K562 (cell line): ENCODE data around the gene TIMM17A. TPM values are rescaled to one million over a fixed set of nuclear protein-coding genes. Genes with fewer than 3 reads are reported as not detected.

ENCODE experiments used
- CREB3 ChIP-seq: fragments of 450-650 bp; conservative IDR thresholded peaks from 2 replicates; pipeline ENCODE4 v1.6.1; 2016; ENCODE audit warnings: missing genetic modification characterization, low read depth, mild to moderate bottlenecking, missing compliant biosample characterization, moderate library complexity
- SRSF9 ChIP-seq: fragments of 200-400 bp; formaldehyde crosslinking; IDR thresholded peaks from 2 replicates; pipeline ENCODE4 v1.6.1; 2017; ENCODE audit warnings: low read depth, low read length, borderline replicate concordance
- U2AF2 ChIP-seq: fragments of 200-400 bp; formaldehyde crosslinking; optimal IDR thresholded peaks from 2 replicates; pipeline ENCODE3; 2017; ENCODE audit warnings: low read depth, mild to moderate bottlenecking, low read length
- ZNF76 ChIP-seq: fragments of 250-450 bp; sonication (Bioruptor Pico); IDR thresholded peaks from 2 replicates; pipeline ENCODE4 v1.4.0; 2020; ENCODE audit warnings: mild to moderate bottlenecking, moderate library complexity, borderline replicate concordance
- polyA plus RNA-seq, 8 experiments: library from polyadenylated mRNA; depleted of rRNA in 4 of 8; stranded (reverse) in 5 of 8; unstranded in 3 of 8; fragments of >200 nt; fragmentation: Nextera tagmentation in 2 of 8; fragmentation: Illumina TruSeq in 1 of 8; extraction: Ambion mirVana in 2 of 8; extraction: Trizol in 1 of 8; gene quantifications; 2 replicates each; pipeline versions ENCODE4 v1.2.1 to v1.2.3, GENCODE V29; 2011 to 2014; ENCODE audit warnings: inconsistent platforms in 1 of 8, missing spikeins in 1 of 8
- total RNA-seq, 7 experiments: library from RNA; depleted of rRNA in 6 of 7; stranded (reverse); fragments of >200 nt in 6 of 7; fragmentation: Illumina TruSeq in 2 of 7; extraction: Trizol in 2 of 7; gene quantifications; 2 replicates each; pipeline versions ENCODE4 v1.2.1 to v1.2.3, GENCODE V29; 2011 to 2021; ENCODE audit warnings: low replicate concordance in 1 of 7
- TF ChIP-seq, protein P1 (sequence below): fragments of 450-650 bp; IDR thresholded peaks from 2 replicates; pipeline ENCODE4 v1.6.1; 2018; ENCODE audit not compliant: partially characterized antibody
- TF ChIP-seq, protein P2 (sequence below), 2 experiments: fragments of 200-800 bp in 1 of 2; sonication (Bioruptor generic) in 1 of 2; sonication (generic) in 1 of 2; formaldehyde crosslinking in 1 of 2; IDR thresholded peaks in 1 of 2; conservative IDR thresholded peaks in 1 of 2; 2 replicates each; pipeline versions ENCODE4 v1.5.0 to v1.6.1; 2016 to 2020; ENCODE audit warnings: missing compliant biosample characterization in 1 of 2, missing genetic modification characterization in 1 of 2, missing genetic modification reagents in 1 of 2
- TF ChIP-seq, protein P3 (sequence below): sonication (generic); formaldehyde crosslinking; IDR thresholded peaks from 2 replicates; pipeline ENCODE4 v1.8.0; 2022; ENCODE audit warnings: mild to moderate bottlenecking, missing genetic modification reagents
- TF ChIP-seq, protein P4 (sequence below): fragments of 200-800 bp; sonication (Bioruptor generic); IDR thresholded peaks from 2 replicates; pipeline ENCODE4 v1.6.1; 2016; ENCODE audit warnings: missing genetic modification characterization, missing compliant biosample characterization

TIMM17A gene
- total and polyA plus RNA-seq, 9 of the 15 experiments (the other 6 are each of a cell fraction or from before 2014, with no cell fraction given): 116 to 744 (median 180) TPM

- TF ChIP-seq, protein P1, sequence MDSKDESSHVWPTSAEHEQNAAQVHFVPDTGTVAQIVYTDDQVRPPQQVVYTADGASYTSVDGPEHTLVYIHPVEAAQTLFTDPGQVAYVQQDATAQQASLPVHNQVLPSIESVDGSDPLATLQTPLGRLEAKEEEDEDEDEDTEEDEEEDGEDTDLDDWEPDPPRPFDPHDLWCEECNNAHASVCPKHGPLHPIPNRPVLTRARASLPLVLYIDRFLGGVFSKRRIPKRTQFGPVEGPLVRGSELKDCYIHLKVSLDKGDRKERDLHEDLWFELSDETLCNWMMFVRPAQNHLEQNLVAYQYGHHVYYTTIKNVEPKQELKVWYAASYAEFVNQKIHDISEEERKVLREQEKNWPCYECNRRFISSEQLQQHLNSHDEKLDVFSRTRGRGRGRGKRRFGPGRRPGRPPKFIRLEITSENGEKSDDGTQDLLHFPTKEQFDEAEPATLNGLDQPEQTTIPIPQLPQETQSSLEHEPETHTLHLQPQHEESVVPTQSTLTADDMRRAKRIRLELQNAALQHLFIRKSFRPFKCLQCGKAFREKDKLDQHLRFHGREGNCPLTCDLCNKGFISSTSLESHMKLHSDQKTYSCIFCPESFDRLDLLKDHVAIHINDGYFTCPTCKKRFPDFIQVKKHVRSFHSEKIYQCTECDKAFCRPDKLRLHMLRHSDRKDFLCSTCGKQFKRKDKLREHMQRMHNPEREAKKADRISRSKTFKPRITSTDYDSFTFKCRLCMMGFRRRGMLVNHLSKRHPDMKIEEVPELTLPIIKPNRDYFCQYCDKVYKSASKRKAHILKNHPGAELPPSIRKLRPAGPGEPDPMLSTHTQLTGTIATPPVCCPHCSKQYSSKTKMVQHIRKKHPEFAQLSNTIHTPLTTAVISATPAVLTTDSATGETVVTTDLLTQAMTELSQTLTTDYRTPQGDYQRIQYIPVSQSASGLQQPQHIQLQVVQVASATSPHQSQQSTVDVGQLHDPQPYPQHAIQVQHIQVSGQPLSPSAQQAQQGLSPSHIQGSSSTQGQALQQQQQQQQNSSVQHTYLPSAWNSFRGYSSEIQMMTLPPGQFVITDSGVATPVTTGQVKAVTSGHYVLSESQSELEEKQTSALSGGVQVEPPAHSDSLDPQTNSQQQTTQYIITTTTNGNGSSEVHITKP: peak; percentile 27
- TF ChIP-seq CREB3 (tag) (0 out of 2 replicates have a peak, but pooled peaks have one; percentile 29), U2AF2 (no peak), ZNF76 (CRISPR knock-in tag) (0 out of 2 replicates have a peak, but pooled peaks have one; percentile 34), SRSF9 (no peak)
- TF ChIP-seq, protein P2, sequence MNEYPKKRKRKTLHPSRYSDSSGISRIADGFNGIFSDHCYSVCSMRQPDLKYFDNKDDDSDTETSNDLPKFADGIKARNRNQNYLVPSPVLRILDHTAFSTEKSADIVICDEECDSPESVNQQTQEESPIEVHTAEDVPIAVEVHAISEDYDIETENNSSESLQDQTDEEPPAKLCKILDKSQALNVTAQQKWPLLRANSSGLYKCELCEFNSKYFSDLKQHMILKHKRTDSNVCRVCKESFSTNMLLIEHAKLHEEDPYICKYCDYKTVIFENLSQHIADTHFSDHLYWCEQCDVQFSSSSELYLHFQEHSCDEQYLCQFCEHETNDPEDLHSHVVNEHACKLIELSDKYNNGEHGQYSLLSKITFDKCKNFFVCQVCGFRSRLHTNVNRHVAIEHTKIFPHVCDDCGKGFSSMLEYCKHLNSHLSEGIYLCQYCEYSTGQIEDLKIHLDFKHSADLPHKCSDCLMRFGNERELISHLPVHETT (CRISPR knock-in tag; conservative IDR thresholded peaks at IDR 0.05 in 1 of 2, IDR thresholded peaks at IDR 0.05 in 1 of 2): no peak
- TF ChIP-seq, protein P3, sequence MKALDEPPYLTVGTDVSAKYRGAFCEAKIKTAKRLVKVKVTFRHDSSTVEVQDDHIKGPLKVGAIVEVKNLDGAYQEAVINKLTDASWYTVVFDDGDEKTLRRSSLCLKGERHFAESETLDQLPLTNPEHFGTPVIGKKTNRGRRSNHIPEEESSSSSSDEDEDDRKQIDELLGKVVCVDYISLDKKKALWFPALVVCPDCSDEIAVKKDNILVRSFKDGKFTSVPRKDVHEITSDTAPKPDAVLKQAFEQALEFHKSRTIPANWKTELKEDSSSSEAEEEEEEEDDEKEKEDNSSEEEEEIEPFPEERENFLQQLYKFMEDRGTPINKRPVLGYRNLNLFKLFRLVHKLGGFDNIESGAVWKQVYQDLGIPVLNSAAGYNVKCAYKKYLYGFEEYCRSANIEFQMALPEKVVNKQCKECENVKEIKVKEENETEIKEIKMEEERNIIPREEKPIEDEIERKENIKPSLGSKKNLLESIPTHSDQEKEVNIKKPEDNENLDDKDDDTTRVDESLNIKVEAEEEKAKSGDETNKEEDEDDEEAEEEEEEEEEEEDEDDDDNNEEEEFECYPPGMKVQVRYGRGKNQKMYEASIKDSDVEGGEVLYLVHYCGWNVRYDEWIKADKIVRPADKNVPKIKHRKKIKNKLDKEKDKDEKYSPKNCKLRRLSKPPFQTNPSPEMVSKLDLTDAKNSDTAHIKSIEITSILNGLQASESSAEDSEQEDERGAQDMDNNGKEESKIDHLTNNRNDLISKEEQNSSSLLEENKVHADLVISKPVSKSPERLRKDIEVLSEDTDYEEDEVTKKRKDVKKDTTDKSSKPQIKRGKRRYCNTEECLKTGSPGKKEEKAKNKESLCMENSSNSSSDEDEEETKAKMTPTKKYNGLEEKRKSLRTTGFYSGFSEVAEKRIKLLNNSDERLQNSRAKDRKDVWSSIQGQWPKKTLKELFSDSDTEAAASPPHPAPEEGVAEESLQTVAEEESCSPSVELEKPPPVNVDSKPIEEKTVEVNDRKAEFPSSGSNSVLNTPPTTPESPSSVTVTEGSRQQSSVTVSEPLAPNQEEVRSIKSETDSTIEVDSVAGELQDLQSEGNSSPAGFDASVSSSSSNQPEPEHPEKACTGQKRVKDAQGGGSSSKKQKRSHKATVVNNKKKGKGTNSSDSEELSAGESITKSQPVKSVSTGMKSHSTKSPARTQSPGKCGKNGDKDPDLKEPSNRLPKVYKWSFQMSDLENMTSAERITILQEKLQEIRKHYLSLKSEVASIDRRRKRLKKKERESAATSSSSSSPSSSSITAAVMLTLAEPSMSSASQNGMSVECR (CRISPR knock-in tag): no peak
- TF ChIP-seq, protein P4, sequence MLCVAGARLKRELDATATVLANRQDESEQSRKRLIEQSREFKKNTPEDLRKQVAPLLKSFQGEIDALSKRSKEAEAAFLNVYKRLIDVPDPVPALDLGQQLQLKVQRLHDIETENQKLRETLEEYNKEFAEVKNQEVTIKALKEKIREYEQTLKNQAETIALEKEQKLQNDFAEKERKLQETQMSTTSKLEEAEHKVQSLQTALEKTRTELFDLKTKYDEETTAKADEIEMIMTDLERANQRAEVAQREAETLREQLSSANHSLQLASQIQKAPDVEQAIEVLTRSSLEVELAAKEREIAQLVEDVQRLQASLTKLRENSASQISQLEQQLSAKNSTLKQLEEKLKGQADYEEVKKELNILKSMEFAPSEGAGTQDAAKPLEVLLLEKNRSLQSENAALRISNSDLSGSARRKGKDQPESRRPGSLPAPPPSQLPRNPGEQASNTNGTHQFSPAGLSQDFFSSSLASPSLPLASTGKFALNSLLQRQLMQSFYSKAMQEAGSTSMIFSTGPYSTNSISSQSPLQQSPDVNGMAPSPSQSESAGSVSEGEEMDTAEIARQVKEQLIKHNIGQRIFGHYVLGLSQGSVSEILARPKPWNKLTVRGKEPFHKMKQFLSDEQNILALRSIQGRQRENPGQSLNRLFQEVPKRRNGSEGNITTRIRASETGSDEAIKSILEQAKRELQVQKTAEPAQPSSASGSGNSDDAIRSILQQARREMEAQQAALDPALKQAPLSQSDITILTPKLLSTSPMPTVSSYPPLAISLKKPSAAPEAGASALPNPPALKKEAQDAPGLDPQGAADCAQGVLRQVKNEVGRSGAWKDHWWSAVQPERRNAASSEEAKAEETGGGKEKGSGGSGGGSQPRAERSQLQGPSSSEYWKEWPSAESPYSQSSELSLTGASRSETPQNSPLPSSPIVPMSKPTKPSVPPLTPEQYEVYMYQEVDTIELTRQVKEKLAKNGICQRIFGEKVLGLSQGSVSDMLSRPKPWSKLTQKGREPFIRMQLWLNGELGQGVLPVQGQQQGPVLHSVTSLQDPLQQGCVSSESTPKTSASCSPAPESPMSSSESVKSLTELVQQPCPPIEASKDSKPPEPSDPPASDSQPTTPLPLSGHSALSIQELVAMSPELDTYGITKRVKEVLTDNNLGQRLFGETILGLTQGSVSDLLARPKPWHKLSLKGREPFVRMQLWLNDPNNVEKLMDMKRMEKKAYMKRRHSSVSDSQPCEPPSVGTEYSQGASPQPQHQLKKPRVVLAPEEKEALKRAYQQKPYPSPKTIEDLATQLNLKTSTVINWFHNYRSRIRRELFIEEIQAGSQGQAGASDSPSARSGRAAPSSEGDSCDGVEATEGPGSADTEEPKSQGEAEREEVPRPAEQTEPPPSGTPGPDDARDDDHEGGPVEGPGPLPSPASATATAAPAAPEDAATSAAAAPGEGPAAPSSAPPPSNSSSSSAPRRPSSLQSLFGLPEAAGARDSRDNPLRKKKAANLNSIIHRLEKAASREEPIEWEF (CRISPR knock-in tag): no peak
These were observed 54.2 kb downstream of the TIMM17A start (continued) for GRCh38 chr1:202009326-202010179.
